ENCODE results near the gene CCDC89. TPM values are rescaled to one million over a fixed set of nuclear protein-coding genes. Genes with fewer than 3 reads are reported as not detected.

Gene CCDC89
- total and polyA plus RNA-seq, 7 experiments from 2014 or later, result 0.73 to 1.2 TPM; not detected in 5

DNA sequence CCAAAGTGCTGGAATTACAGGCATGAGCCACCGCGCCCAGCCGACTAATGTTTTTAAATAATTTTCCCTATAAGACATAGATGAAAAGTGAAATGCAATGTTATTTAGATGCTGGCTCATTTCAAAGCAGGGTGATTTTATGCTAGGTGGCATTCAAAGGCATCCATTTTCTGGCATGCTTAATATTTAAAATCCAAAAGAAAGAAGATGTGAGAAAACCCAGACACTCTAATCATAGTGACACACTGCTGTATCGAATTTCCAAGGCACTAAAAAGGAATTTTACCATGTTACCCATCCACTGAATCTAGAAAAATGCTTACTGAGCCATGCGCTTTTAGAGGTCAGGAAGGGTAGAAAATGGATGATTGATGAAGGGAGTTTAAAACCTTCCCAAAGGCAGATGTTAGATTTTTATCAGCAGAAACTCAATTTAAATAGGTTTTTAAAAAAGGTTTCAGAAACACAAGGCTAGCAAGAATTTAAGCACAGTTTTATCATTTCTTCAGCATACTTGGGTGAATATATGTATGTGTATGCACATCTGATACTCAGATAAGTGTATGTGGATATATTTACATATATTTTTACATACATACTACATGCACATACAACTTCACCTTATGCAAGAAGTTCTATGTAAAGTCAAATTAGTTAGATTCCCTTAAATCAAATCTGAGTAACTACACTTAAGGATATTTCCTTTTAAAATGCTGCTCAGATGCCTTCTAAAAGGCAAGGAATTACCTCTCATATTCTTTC is 24.1 kb upstream of the CCDC89 start:
- ATAC-seq (no peak), DNase-seq (no peak)
- peaks cover 0 to 43% (median 15%) of the 10 kb centered on the region in 5 donors for H3K36me3 Mint-ChIP-seq
- Histone ChIP-seq H3K4me3 (ENCODE audit: low read length) (no peak overlapping the region), H3K27ac (ENCODE audit: low read depth, low read length) (no peak overlapping the region), H3K9me3 (ENCODE audit: control insufficient read depth in 2 of 3, low read length in 3 of 3) (no peaks in the 10 kb centered on the region), H3K27me3 (ENCODE audit: control insufficient read depth in 2 of 2, insufficient read depth in 2 of 2, low read length in 2 of 2) (no peaks in the 10 kb centered on the region), H3K36me3 (ENCODE audit: control insufficient read depth in 2 of 3, insufficient read depth in 3 of 3, low read length in 3 of 3) (no peaks in the 10 kb centered on the region), H3K4me1 (ENCODE audit: control insufficient read depth in 2 of 2, insufficient read depth in 2 of 2, low read length in 2 of 2) (no peaks in the 10 kb centered on the region)
- no peak overlapping the region for H3K4me3 Mint-ChIP-seq
- POLR2A ChIA-PET, result interaction anchor here (0.5 to 0.6 kb wide), 2 partner anchors 10 to 51 kb away, joined by 3 read pairs; no protein-coding TSS in a partner anchor
- no peaks in the 10 kb centered on the region for H3K27me3 Mint-ChIP-seq
- no peak overlapping the region for H3K27ac Mint-ChIP-seq
- no peaks in the 10 kb centered on the region for H3K9me3 Mint-ChIP-seq
- CTCF ChIA-PET, result no interaction called here
- intact Hi-C loops (cut with micrococcal nuclease), result no loop called here
- H3K4me1 Mint-ChIP-seq, result peaks cover 0 to 5% (median 0%) of the 10 kb centered on the region in 7 donors

DNA sequence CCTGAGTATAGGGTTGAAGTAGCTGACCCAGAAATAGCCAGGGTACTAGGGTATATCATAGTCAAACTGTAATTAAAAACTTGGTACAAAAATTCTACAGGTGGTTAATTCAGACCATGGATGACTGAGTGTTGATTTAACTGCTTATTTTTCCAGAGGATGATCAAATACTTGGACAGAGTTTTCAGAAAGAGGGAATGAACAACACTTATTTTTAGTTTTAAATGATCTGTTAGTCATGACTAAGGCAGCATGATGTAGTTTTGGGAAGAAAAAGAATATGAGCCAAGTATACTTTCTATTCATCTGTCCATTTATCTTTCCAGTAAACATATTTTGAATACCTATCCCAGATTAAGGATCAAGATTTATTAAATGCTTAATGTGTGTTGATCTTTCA is 19.8 kb upstream of the CCDC89 start:
- Histone ChIP-seq H3K36me3 (ENCODE audit: control insufficient read depth in 2 of 3, insufficient read depth in 3 of 3, low read length in 3 of 3) (no peaks in the 10 kb centered on the region), H3K27me3 (ENCODE audit: control insufficient read depth in 2 of 2, insufficient read depth in 2 of 2, low read length in 2 of 2) (no peaks in the 10 kb centered on the region), H3K9me3 (ENCODE audit: control insufficient read depth in 2 of 3, low read length in 3 of 3) (no peaks in the 10 kb centered on the region), H3K4me1 (ENCODE audit: control insufficient read depth in 2 of 2, insufficient read depth in 2 of 2, low read length in 2 of 2) (peaks cover 0 to 3% of the 10 kb centered on the region in 2 donors), H3K27ac (ENCODE audit: low read depth, low read length) (no peak overlapping the region), H3K4me3 (ENCODE audit: low read length) (no peak overlapping the region)
- H3K4me3 Mint-ChIP-seq, result no peak overlapping the region
- no peak for DNase-seq
- CTCF ChIA-PET, result no interaction called here
- H3K4me1 Mint-ChIP-seq, result peaks cover 0 to 6% (median 2%) of the 10 kb centered on the region in 7 donors
- ATAC-seq, result no peak
- POLR2A ChIA-PET, result no interaction called here
- H3K27ac Mint-ChIP-seq, result peak overlapping the region in 1 of 9 donors; percentile 13
- intact Hi-C loops (cut with micrococcal nuclease), result no loop called here
- H3K9me3 Mint-ChIP-seq, result peaks cover 0 to 3% (median 0%) of the 10 kb centered on the region in 11 donors
- peaks cover 0 to 49% (median 25%) of the 10 kb centered on the region in 5 donors for H3K36me3 Mint-ChIP-seq
- peaks cover 0 to 3% (median 0%) of the 10 kb centered on the region in 5 donors for H3K27me3 Mint-ChIP-seq

DNA sequence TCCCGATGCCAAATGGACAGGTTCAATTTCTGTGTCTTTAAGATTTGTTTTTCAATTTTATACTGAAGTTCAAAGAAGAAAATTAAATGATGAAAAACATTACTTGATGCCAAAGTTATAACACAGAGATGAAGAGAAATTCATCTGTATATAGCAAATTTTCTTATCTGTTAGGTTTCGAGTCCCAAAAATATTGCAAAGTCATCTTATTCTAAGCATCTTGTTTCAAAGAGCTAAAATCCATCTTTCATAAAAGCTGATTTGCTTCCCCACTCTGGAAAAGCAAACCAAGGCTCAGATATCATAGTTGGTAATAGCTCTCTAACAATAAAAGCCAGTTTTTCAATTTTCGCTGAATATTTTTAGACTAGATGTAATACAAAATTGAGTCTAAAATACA is 19.0 kb upstream of the CCDC89 start:
- intact Hi-C loops (cut with micrococcal nuclease), result no loop called here
- H3K9me3 Mint-ChIP-seq, result peaks cover 0 to 3% (median 0%) of the 10 kb centered on the region in 11 donors
- Histone ChIP-seq H3K27me3 (ENCODE audit: control insufficient read depth in 2 of 2, insufficient read depth in 2 of 2, low read length in 2 of 2) (no peaks in the 10 kb centered on the region), H3K9me3 (ENCODE audit: control insufficient read depth in 2 of 3, low read length in 3 of 3) (no peaks in the 10 kb centered on the region), H3K4me1 (ENCODE audit: control insufficient read depth in 2 of 2, insufficient read depth in 2 of 2, low read length in 2 of 2) (peaks cover 8 to 12% of the 10 kb centered on the region in 2 donors), H3K36me3 (ENCODE audit: control insufficient read depth in 2 of 3, insufficient read depth in 3 of 3, low read length in 3 of 3) (no peaks in the 10 kb centered on the region), H3K27ac (ENCODE audit: low read depth, low read length) (no peak overlapping the region), H3K4me3 (ENCODE audit: low read length) (no peak overlapping the region)
- ATAC-seq (no peak), DNase-seq (no peak)
- peaks cover 0 to 50% (median 25%) of the 10 kb centered on the region in 5 donors for H3K36me3 Mint-ChIP-seq
- POLR2A ChIA-PET, result no interaction called here
- H3K4me3 Mint-ChIP-seq, result no peak overlapping the region
- H3K4me1 Mint-ChIP-seq, result peaks cover 4 to 15% (median 11%) of the 10 kb centered on the region in 7 donors
- no peak overlapping the region for H3K27ac Mint-ChIP-seq
- CTCF ChIA-PET, result no interaction called here
- H3K27me3 Mint-ChIP-seq, result peaks cover 0 to 3% (median 0%) of the 10 kb centered on the region in 5 donors

DNA sequence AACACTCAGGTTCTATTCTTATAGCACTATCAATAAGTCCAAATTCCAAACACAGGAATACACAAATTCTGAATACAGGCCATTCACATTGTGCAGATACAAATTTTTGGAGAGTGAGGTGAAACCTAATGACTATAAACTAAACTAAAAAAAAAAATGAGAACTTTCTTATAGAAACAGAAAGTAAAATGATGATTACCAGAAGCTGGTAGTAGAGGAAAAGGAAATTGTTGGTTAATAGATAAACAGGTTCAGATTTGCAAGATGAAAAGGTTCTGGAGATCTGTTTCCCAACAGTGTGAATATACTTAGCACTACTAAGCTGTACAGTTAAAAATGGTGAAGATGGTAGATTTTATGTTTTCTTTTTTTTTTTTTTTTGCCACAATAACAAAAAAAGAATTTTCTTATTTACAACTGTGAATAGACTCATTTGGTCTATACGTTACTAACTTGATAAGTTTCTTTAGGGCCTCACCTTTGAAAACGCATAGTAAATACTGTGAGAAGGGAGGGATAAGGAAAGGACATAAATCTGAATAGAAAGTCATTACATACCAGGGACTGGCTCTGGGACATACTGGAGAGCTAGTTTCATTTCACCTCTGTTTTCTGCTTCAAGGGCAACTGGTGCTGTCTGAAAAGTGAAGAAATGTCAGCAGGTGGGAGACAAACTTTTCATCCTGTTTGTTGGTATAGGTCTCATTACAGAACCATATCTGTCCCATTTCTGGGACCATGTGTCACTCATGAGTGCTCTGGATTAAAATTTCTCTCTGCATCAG is 14.2 kb upstream of the CCDC89 start:
- peak in 4 of 9 donors; percentile 17 to 27 (median 25) for DNase-seq
- H3K4me3 Mint-ChIP-seq, result peak overlapping the region; percentile 3 to 55 (median 46)

DNA sequence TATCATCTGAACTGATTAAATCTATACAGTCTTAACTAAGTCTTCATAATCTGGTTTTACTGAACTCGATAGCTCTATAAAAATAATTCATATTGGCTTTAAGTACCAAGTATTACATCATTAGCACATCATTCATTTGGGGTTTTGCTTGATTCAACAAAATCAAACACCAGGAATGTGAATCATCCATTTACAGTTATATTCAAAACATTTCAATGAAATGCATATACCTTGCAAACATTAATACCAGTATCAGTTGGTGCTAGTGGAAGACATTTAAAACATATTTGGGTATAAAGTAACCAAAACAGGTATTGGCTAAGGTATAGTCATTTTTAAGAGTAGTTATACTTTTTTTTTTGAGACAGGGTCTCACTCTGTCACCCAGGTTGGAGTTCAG is 12.2 kb upstream of the CCDC89 start:
- intact Hi-C loops (cut with micrococcal nuclease), result loop anchor here in 1 of 2 donors (10.0 kb wide), 1 partner anchor 287 kb away; no protein-coding TSS in a partner anchor

More for the DNA sequence above, 14.2 kb upstream of the CCDC89 start:
- Mint-ChIP-seq H3K36me3 (peaks cover 0 to 66% (median 19%) of the 10 kb centered on the region in 5 donors), H3K9me3 (peaks cover 0 to 3% (median 0%) of the 10 kb centered on the region in 11 donors), H3K27ac (peak overlapping the region; percentile 33 to 82 (median 74)), H3K4me1 (peaks cover 10 to 50% (median 23%) of the 10 kb centered on the region in 7 donors), H3K27me3 (peaks cover 0 to 3% (median 0%) of the 10 kb centered on the region in 5 donors)
- intact Hi-C loops (cut with micrococcal nuclease), result loop anchor here (1.0 to 10.0 kb wide), 2 partner anchors 53 to 285 kb away; no protein-coding TSS in a partner anchor
- no peaks in the 10 kb centered on the region for H3K36me3 ChIP-seq (ENCODE audit: control insufficient read depth in 2 of 3, insufficient read depth in 3 of 3, low read length in 3 of 3)
- no peak overlapping the region for H3K4me3 ChIP-seq (ENCODE audit: low read length)
- peak overlapping the region; percentile 14 for H3K27ac ChIP-seq (ENCODE audit: low read depth, low read length)
- peak; percentile 68 for ATAC-seq
- no peaks in the 10 kb centered on the region for H3K9me3 ChIP-seq (ENCODE audit: control insufficient read depth in 2 of 3, low read length in 3 of 3)
- H3K4me1 ChIP-seq (ENCODE audit: control insufficient read depth in 2 of 2, insufficient read depth in 2 of 2, low read length in 2 of 2), result peaks cover 13 to 20% of the 10 kb centered on the region in 2 donors
- ChIA-PET POLR2A (interaction anchor here (0.6 to 2.6 kb wide), 6 partner anchors 9 to 182 kb away, joined by 3 to 12 read pairs (median 4); partner anchors contain the start of gene CCDC83), CTCF (interaction anchor here (0.6 to 1.5 kb wide), 8 partner anchors 12 to 163 kb away, joined by 3 to 6 read pairs (median 3); partner anchors contain the start of gene CCDC83)
- no peaks in the 10 kb centered on the region for H3K27me3 ChIP-seq (ENCODE audit: control insufficient read depth in 2 of 2, insufficient read depth in 2 of 2, low read length in 2 of 2)

DNA sequence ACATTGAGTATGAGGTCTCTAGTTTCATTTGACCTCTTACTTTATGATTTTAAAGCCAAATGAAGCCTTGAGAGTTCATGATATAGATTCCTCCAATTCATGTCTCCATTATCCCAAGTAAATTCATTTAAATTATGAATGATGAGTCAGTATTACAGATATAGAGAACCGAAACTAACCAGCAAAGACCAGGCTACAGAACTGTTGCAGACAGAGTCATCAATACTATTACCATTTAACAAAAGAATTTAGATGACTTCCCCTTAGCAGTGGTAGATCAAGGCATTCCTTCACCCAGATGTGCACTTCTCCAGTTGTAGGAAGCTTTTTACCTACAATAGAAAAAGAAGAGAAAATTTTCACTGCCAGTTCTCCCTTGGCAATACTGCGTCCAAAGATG is 11.8 kb upstream of the CCDC89 start:
- CTCF ChIA-PET, result interaction anchor here (0.5 kb wide), 1 partner anchor 43 kb away, joined by 3 read pairs; no protein-coding TSS in a partner anchor
- peak overlapping the region in 3 of 9 donors; percentile 31 to 51 (median 36) for H3K27ac Mint-ChIP-seq

More for the DNA sequence above, 12.2 kb upstream of the CCDC89 start:
- no peaks in the 10 kb centered on the region for H3K27me3 ChIP-seq (ENCODE audit: control insufficient read depth in 2 of 2, insufficient read depth in 2 of 2, low read length in 2 of 2)
- no peaks in the 10 kb centered on the region for H3K9me3 ChIP-seq (ENCODE audit: control insufficient read depth in 2 of 3, low read length in 3 of 3)
- no peaks in the 10 kb centered on the region for H3K36me3 ChIP-seq (ENCODE audit: control insufficient read depth in 2 of 3, insufficient read depth in 3 of 3, low read length in 3 of 3)
- peaks cover 13 to 24% of the 10 kb centered on the region in 2 donors for H3K4me1 ChIP-seq (ENCODE audit: control insufficient read depth in 2 of 2, insufficient read depth in 2 of 2, low read length in 2 of 2)
- DNase-seq (no peak), ATAC-seq (no peak)
- no peak overlapping the region for H3K4me3 ChIP-seq (ENCODE audit: low read length)
- H3K27ac ChIP-seq (ENCODE audit: low read depth, low read length), result no peak overlapping the region
- CTCF ChIA-PET, result interaction anchor here (0.5 kb wide), 1 partner anchor 43 kb away, joined by 3 read pairs; no protein-coding TSS in a partner anchor
- POLR2A ChIA-PET, result interaction anchor here (0.7 kb wide), 1 partner anchor 253 kb away, joined by 5 read pairs; no protein-coding TSS in a partner anchor
- Mint-ChIP-seq H3K27me3 (no peaks in the 10 kb centered on the region), H3K27ac (peak overlapping the region in 3 of 9 donors; percentile 15 to 51 (median 20)), H3K9me3 (peaks cover 0 to 3% (median 0%) of the 10 kb centered on the region in 11 donors), H3K36me3 (peaks cover 0 to 61% (median 13%) of the 10 kb centered on the region in 5 donors), H3K4me3 (no peak overlapping the region), H3K4me1 (peaks cover 12 to 60% (median 23%) of the 10 kb centered on the region in 7 donors)

More for the DNA sequence above, 11.8 kb upstream of the CCDC89 start:
- Mint-ChIP-seq H3K4me3 (no peak overlapping the region), H3K27me3 (no peaks in the 10 kb centered on the region), H3K36me3 (peaks cover 0 to 59% (median 8%) of the 10 kb centered on the region in 5 donors), H3K9me3 (peaks cover 0 to under 1% (median 0%) of the 10 kb centered on the region in 11 donors), H3K4me1 (peaks cover 12 to 60% (median 23%) of the 10 kb centered on the region in 7 donors)
- no peak for DNase-seq
- H3K4me1 ChIP-seq (ENCODE audit: control insufficient read depth in 2 of 2, insufficient read depth in 2 of 2, low read length in 2 of 2), result peaks cover 13 to 24% of the 10 kb centered on the region in 2 donors
- no peaks in the 10 kb centered on the region for H3K27me3 ChIP-seq (ENCODE audit: control insufficient read depth in 2 of 2, insufficient read depth in 2 of 2, low read length in 2 of 2)
- H3K36me3 ChIP-seq (ENCODE audit: control insufficient read depth in 2 of 3, insufficient read depth in 3 of 3, low read length in 3 of 3), result no peaks in the 10 kb centered on the region
- POLR2A ChIA-PET, result interaction anchor here (0.7 kb wide), 1 partner anchor 253 kb away, joined by 5 read pairs; no protein-coding TSS in a partner anchor
- H3K9me3 ChIP-seq (ENCODE audit: control insufficient read depth in 2 of 3, low read length in 3 of 3), result no peaks in the 10 kb centered on the region
- H3K4me3 ChIP-seq (ENCODE audit: low read length), result no peak overlapping the region
- intact Hi-C loops (cut with micrococcal nuclease), result loop anchor here in 1 of 2 donors (10.0 kb wide), 1 partner anchor 287 kb away; no protein-coding TSS in a partner anchor
- H3K27ac ChIP-seq (ENCODE audit: low read depth, low read length), result no peak overlapping the region
- ATAC-seq, result no peak
